Sigmoid colon (tissue), 7 donors: ENCODE results near the gene ATG5. TPM values are rescaled to one million over a fixed set of nuclear protein-coding genes. Genes with fewer than 3 reads are reported as not detected.

Experiments used
- DNase-seq: peaks from one replicate; pipeline ENCODE4 v3.0.0-alpha.2; 2019
- H3K27ac ChIP-seq, 4 donors: fragments of 200-600 bp; sonication (generic); one replicate each; pipeline ENCODE4 v1.5.1; 2016 to 2019; ENCODE audit warnings: mild to moderate bottlenecking in 1 of 4
- H3K27me3 ChIP-seq, 3 donors: fragments of 200-600 bp; sonication (generic); one replicate each; pipeline ENCODE4 v1.5.1; 2019; ENCODE audit warnings: mild to moderate bottlenecking in 1 of 3
- H3K36me3 ChIP-seq, 4 donors: fragments of 200-600 bp; sonication (generic); one replicate each; pipeline ENCODE4 v1.5.1; 2016 to 2019
- H3K4me1 ChIP-seq, 4 donors: fragments of 200-600 bp; sonication (generic); one replicate each; pipeline ENCODE4 v1.5.1; 2017 to 2019
- H3K4me3 ChIP-seq, 4 donors: fragments of 200-600 bp; sonication (generic); one replicate each; pipeline ENCODE4 v1.5.1; 2017 to 2019; ENCODE audit warnings: mild to moderate bottlenecking in 2 of 4, moderate library complexity in 1 of 4
- H3K9me3 ChIP-seq, 4 donors: fragments of 200-600 bp in 3 of 4; sonication (generic) in 3 of 4; one replicate each; pipeline versions ENCODE4 v1.5.1 to v1.6.1; 2013 to 2019
- CTCF ChIP-seq, 4 experiments: fragments of 450-650 bp in 3 of 4; fragments of 200-600 bp in 1 of 4; IDR thresholded peaks; one replicate each; pipeline ENCODE4 v1.5.1; 2016 to 2019; ENCODE audit warnings: antibody characterized with exemption in 4 of 4, mild to moderate bottlenecking in 3 of 4, moderate library complexity in 2 of 4
- EP300 ChIP-seq, 4 donors: sonication (generic); formaldehyde crosslinking; IDR thresholded peaks; one replicate each; pipeline ENCODE4 v1.6.1; 2017; ENCODE audit warnings: antibody characterized with exemption in 4 of 4
- POLR2A ChIP-seq, 2 donors: fragments of 450-650 bp; IDR thresholded peaks; one replicate each; pipeline ENCODE4 v1.6.1; 2016; ENCODE audit warnings: antibody characterized with exemption in 2 of 2, mild to moderate bottlenecking in 2 of 2, moderate library complexity in 2 of 2
- POLR2AphosphoS5 ChIP-seq, 4 donors: sonication (generic); formaldehyde crosslinking; IDR thresholded peaks; one replicate each; pipeline ENCODE4 v1.6.1; 2017; ENCODE audit warnings: antibody characterized with exemption in 4 of 4
- WGBS, 2 donors: extraction: QIAGEN DNeasy Blood & Tissue Kit; methylation state at CpG; one replicate each; pipeline ENCODE4 v1.1.7; 2013; 5-methylcytosine and 5-hydroxymethylcytosine counted together
- intact Hi-C: fragments of 100-400 bp; cut with DNase I; formaldehyde crosslinking; loops from one replicate; pipeline ENCODE4 v1.15.1; 2023
- polyA plus RNA-seq, 3 donors: library from polyadenylated mRNA; stranded (reverse); fragments of 200-250 nt; gene quantifications; one replicate each; pipeline ENCODE4 v1.2.3, GENCODE V29; 2013
- total RNA-seq, 4 donors: library from RNA; depleted of rRNA; stranded (reverse); fragments of >200 nt; gene quantifications; one replicate each; pipeline ENCODE4 v1.1.0, GENCODE V29; 2016
- donor health status: healthy with polysubstance abuse.
- donor health status: Bipolar disorder and iron deficiency.
- donor health status: healthy.

The ATG5 gene
- total and polyA plus RNA-seq, 7 donors, result 27.8 to 59.2 (median 48.6) TPM

- Histone ChIP-seq H3K27me3 (no peaks in the 10 kb centered on the region), H3K27ac (no peak overlapping the region), H3K36me3 (peaks cover 0 to 11% (median 0%) of the 10 kb centered on the region in 4 donors), H3K9me3 (no peaks in the 10 kb centered on the region), H3K4me1 (no peaks in the 10 kb centered on the region), H3K4me3 (no peak overlapping the region)
- no peak for TF ChIP-seq CTCF (IDR thresholded peaks at IDR 0.05)
- TF ChIP-seq EP300 (IDR thresholded peaks at IDR 0.05), result no peak
- TF ChIP-seq POLR2AphosphoS5 (IDR thresholded peaks at IDR 0.05), result no peak
- no peak for TF ChIP-seq POLR2A (IDR thresholded peaks at IDR 0.05)
- no peak for DNase-seq
- WGBS, 2 donors, result 91 to 93% methylated on average over 5 of the region's 5 CpGs
- intact Hi-C loops, result no loop called here
These were observed 143.1 kb downstream of the ATG5 start for GRCh38 chr6:106182455-106182854.

GRCh38 chr6:106181664-106182418, 143.7 kb downstream of the ATG5 start:
- intact Hi-C loops, result no loop called here
- no peak overlapping the region for H3K4me3 ChIP-seq
- no peaks in the 10 kb centered on the region for H3K4me1 ChIP-seq
- H3K36me3 ChIP-seq, result peaks cover 0 to 11% (median 0%) of the 10 kb centered on the region in 4 donors
- no peaks in the 10 kb centered on the region for H3K27me3 ChIP-seq
- no peak overlapping the region for H3K27ac ChIP-seq
- DNase-seq, result no peak
- WGBS, 2 donors, result 83 to 85% methylated on average over 3 of the region's 3 CpGs
- TF ChIP-seq POLR2AphosphoS5 (IDR thresholded peaks at IDR 0.05) (no peak), CTCF (IDR thresholded peaks at IDR 0.05) (no peak), POLR2A (IDR thresholded peaks at IDR 0.05) (no peak), EP300 (IDR thresholded peaks at IDR 0.05) (no peak)
- H3K9me3 ChIP-seq, result no peaks in the 10 kb centered on the region

GRCh38 chr6:106180208-106180607, 145.4 kb downstream of the ATG5 start:
- Histone ChIP-seq H3K27ac (no peak overlapping the region), H3K9me3 (no peaks in the 10 kb centered on the region), H3K27me3 (no peaks in the 10 kb centered on the region), H3K4me3 (no peak overlapping the region), H3K36me3 (no peaks in the 10 kb centered on the region), H3K4me1 (no peaks in the 10 kb centered on the region)
- intact Hi-C loops, result no loop called here
- no peak for TF ChIP-seq CTCF (IDR thresholded peaks at IDR 0.05)
- TF ChIP-seq EP300 (IDR thresholded peaks at IDR 0.05), result no peak
- TF ChIP-seq POLR2A (IDR thresholded peaks at IDR 0.05), result no peak
- no peak for TF ChIP-seq POLR2AphosphoS5 (IDR thresholded peaks at IDR 0.05)
- no peak for DNase-seq
- 22 to 62% methylated on average over 4 of the region's 4 CpGs for WGBS, 2 donors

GRCh38 chr6:106178900-106179299, 146.7 kb downstream of the ATG5 start:
- Histone ChIP-seq H3K4me1 (no peaks in the 10 kb centered on the region), H3K9me3 (no peaks in the 10 kb centered on the region), H3K27me3 (no peaks in the 10 kb centered on the region), H3K27ac (no peak overlapping the region), H3K4me3 (no peak overlapping the region), H3K36me3 (no peaks in the 10 kb centered on the region)
- WGBS, 2 donors, result 69 to 82% methylated on average over 3 of the region's 3 CpGs
- intact Hi-C loops, result no loop called here
- TF ChIP-seq POLR2AphosphoS5 (IDR thresholded peaks at IDR 0.05) (no peak), CTCF (IDR thresholded peaks at IDR 0.05) (no peak), POLR2A (IDR thresholded peaks at IDR 0.05) (no peak), EP300 (IDR thresholded peaks at IDR 0.05) (no peak)
- no peak for DNase-seq

GRCh38 chr6:106177786-106178185, 147.8 kb downstream of the ATG5 start:
- TF ChIP-seq POLR2A (IDR thresholded peaks at IDR 0.05) (no peak), POLR2AphosphoS5 (IDR thresholded peaks at IDR 0.05) (no peak), EP300 (IDR thresholded peaks at IDR 0.05) (no peak), CTCF (IDR thresholded peaks at IDR 0.05) (no peak)
- Histone ChIP-seq H3K9me3 (no peaks in the 10 kb centered on the region), H3K27ac (no peak overlapping the region), H3K4me3 (no peak overlapping the region), H3K27me3 (no peaks in the 10 kb centered on the region), H3K36me3 (no peaks in the 10 kb centered on the region), H3K4me1 (no peaks in the 10 kb centered on the region)
- intact Hi-C loops, result no loop called here
- no peak for DNase-seq
- WGBS, 2 donors, result 86 to 88% methylated on average over 2 of the region's 2 CpGs
